Panc1 (cell line): ENCODE measurements around the gene POLDIP2.

Experiments used
- CTCF ChIP-seq: fragments of 450-650 bp; IDR thresholded peaks from 2 replicates; pipeline ENCODE4 v1.5.1; 2017; ENCODE audit warnings: mild to moderate bottlenecking
- POLR2AphosphoS5 ChIP-seq: IDR thresholded peaks from 2 replicates; pipeline ENCODE4 v1.6.1; 2012; ENCODE audit warnings: mild to moderate bottlenecking, low read depth, low read length, moderate library complexity
- REST ChIP-seq, 2 experiments: IDR thresholded peaks; 2 replicates each; pipeline ENCODE4 v1.6.1; 2011 to 2012; ENCODE audit warnings: low read depth in 2 of 2, control low read depth in 1 of 2, low read length in 1 of 2, mild to moderate bottlenecking in 1 of 2, moderate library complexity in 1 of 2; ENCODE audit not compliant: insufficient read depth in 1 of 2
- SIN3A ChIP-seq: IDR thresholded peaks from 2 replicates; pipeline ENCODE4 v1.6.1; 2012; ENCODE audit warnings: low read depth, mild to moderate bottlenecking, low read length, moderate library complexity, borderline replicate concordance; ENCODE audit not compliant: insufficient read depth

- TF ChIP-seq CTCF, result no peak
- no peak for TF ChIP-seq POLR2AphosphoS5
- no peak for TF ChIP-seq SIN3A
- TF ChIP-seq REST (IDR thresholded peaks at IDR 0.05; ENCODE audit: insufficient read depth in 1 of 2, low read depth in 2 of 2, low read length in 1 of 2), result no peak
Measured at GRCh38 chr17:28391401-28391800, 34.1 kb upstream of the POLDIP2 start.
